ENCODE measurements around the gene CD274.
"Not testable (repeated sequence)": the region's sequence is repeated elsewhere in the genome, so short reads cannot be mapped to it uniquely, and the experiment has no call there.

CD274 gene

DNA sequence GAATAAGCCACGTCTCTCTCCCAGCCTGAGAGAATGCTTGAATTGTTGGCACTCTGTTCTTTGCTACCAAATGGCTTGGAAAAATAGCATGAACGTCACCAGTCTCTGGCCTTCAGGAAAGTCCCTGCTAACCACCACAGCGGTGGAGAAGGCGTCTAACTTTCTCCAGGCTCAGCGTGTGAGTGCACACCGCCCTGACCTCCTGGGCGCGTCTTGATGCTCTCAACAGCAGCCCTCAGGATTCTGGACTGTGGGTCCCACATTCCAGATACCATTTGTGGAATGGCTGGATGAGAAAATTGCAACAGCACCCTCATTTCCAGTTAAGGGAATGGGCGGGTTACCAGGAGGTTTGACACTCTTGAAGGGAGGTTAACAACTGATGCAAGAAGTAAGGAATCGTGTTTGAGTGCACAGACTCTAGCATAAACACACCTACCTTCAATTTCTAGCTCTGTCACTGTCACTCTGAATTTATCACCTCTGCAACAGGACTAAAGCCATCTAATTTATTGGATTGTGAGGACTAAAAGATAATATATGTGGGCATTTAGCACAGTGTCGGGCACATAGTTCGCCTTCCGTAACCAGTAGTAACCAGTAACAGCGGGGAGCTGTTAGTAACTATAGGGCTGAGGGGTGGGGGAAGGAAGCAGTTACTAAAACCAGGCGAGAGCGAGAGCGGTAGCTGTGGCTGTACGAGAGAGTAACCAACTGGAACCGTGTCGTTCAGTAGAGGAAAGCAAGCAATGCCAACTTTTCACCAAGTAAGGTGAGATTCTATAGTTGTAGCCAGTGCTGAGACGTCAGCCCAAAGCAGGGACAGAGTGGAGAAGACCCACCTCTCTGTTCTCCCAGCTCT lies 11.8 kb upstream of the CD274 start:
- peak; percentile 78 for DNase-seq

- no peak for DNase-seq
Measured at GRCh38 chr9:5440426-5440825, 9.9 kb upstream of the CD274 start.

- peak; percentile 50 for DNase-seq
Measured at GRCh38 chr9:5441043-5441442, 9.3 kb upstream of the CD274 start.

DNA sequence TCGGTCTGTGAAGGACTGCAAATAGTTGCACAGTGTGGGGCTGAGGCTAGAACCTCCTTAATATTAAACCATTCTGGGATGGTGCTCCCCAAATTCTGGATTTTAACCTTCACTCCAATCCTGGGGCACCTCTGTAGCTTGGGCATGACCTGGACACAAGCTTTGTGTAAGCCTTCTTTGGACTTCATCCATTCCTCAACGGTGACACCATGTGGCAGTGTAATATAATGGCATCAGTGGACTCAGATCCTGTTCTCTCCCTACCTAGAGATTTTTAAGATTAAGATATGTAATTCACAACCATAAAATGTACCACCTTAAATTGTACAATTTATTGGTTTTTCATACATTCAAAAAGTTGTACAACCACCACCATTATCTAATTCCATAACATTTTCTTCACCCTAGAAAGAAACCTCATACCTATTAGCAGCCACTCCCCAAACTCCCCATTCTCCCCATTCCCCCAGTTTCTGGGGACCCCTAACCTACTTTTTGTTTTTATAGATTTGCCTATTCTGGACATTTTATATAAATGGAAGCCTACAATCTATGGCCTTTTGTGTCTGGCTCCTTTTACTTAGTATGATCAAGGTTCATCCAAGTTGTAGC lies 7.8 kb upstream of the CD274 start:
- DNase-seq = peak; percentile 61

DNA sequence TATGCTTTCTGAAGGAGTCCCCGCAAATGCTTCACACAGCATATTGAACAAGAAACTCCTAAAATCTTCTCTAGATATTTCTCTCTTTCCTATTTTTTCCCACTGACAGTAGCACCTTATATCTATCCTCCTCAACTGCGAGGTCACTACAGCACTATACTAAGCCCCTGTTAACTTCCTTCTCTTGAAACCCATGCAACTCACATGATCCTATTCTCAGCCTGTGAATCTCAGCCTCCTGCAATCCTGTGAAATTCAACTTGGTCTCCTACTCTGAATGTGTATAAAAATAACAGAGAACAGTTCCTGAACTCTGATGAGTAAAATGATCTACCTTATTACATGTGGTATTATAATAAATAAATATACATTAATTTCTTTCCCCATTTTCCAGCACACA lies 6.5 kb upstream of the CD274 start:
- DNase-seq = no peak

- DNase-seq = not testable (repeated sequence)
Measured at GRCh38 chr9:5445096-5445495, 5.2 kb upstream of the CD274 start.

DNA sequence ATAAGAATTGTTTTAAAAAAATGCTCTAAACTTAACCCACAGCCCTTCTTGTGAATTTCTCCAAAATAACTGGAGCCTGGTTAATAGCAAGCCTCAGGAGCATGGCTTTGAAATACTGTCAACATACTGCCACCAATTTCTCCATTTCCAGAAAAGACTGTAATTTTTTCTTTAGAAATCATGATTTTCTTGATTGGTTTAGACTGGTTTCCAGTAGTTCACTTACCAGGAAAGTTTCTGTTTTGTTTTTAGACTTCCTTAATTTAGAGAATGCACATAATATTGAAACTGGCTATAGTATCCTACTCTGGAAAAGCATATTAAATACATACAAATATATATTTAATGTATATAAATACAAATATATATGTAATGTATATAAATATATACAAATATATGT lies 4.5 kb upstream of the CD274 start:
- no peak for DNase-seq

GRCh38 chr9:5446451-5447236 lies 3.7 kb upstream of the CD274 start:
- DNase-seq = peak; percentile 50

DNA sequence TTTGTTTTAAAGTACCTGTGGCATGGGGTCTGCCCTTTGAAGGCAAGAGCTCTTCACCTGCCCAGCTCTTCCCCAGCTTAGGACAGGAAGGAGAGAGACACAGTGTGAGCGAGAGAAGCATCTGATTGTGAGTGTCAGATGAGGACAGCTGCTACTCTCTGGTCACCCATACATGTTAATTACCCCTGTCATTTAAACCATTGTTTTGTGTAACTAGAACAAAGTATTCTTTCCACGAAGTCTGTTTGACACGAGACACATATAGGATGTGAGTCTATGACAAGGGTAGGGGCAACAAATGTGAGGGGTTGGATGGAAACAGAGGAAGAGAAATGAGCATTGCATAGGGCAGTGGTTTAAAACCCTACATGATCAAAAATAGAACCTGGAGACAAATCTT lies 3.0 kb upstream of the CD274 start:
- no peak for DNase-seq

DNA sequence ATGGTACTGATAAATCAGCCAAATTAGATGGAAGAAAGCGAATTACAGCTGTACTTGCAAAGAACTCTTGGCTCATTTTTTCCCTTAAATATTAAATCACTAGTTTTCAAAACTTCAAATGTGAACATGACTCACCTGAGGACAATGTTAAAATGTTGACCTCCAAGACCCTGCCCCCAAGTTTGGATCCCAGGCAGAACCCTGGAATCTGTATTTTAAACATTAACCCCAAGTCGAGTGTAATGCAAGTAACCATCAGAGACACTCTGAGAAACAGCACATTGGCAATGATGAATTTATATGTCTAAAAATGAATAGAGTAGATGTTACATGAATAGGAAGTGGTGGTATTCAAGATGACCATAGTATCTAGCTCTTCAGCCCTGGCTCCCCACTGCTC lies 2.3 kb upstream of the CD274 start:
- DNase-seq = no peak

- no peak for DNase-seq
Measured at GRCh38 chr9:5448461-5449435, 1.6 kb upstream of the CD274 start.

DNA sequence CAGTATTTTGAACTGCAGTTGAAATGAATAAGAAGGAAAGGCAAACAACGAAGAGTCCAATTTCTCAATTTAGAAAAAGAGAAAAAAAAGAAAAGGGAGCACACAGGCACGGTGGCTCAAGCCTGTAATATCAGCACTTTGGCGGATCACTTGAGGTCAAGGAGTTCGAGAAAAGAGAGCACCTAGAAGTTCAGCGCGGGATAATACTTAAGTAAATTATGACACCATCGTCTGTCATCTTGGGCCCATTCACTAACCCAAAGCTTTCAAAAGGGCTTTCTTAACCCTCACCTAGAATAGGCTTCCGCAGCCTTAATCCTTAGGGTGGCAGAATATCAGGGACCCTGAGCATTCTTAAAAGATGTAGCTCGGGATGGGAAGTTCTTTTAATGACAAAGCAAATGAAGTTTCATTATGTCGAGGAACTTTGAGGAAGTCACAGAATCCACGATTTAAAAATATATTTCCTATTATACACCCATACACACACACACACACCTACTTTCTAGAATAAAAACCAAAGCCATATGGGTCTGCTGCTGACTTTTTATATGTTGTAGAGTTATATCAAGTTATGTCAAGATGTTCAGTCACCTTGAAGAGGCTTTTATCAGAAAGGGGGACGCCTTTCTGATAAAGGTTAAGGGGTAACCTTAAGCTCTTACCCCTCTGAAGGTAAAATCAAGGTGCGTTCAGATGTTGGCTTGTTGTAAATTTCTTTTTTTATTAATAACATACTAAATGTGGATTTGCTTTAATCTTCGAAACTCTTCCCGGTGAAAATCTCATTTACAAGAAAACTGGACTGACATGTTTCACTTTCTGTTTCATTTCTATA lies 602 bp upstream of the CD274 start:
- DNase-seq = no peak

DNA sequence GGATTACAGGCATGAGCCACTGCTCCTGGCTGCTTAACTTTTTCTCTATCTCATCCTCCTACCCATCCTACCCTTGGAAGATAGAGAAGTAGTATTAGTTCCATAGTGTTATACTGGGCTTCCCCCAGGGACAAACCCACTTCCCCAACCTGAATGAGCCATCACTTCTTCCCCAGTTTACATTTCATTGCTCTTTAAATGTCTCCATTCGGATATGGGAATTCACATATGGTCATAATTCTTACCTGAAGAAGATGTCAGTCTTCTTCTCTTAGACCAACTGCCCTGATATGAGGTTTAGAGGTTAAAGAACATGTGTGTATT lies 1.9 kb downstream of the CD274 start:
- DNase-seq = no peak

DNA sequence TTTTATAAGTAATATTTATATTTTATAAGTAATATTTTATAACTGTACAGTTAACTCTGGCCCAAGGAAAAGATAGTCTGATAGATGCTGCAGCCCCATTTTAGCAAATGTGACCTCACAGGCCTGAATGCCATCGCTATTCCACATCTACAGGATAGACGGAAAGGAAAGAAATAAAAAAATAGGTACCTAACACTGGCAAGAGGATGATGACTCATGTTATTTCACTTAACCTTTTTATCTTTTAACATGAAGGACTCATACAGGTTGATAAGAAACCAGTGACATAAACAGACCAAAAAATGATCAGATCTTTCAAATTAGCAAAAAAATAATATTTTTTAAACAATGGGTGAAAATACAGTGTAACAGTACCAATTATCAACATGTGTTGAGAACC lies 2.7 kb downstream of the CD274 start:
- no peak for DNase-seq

DNA sequence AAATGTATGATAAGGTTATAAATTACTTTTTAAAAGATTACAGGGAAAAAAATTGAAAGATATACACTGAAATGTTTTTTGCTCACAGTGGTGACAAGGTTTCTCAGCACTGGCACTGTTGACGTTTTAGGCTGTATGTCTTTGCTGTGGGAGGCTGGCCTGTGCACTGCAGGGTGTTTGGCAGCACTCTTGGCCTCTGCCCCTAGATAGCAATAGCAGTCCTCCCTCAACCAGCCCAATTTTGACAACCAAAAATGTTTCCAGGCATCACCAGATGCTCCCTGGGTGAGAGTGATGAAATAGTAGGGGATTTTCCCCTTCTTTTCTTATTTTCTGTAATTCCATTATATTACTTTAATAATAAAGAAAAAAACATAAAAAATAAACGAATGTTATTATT lies 3.3 kb downstream of the CD274 start:
- peak; percentile 65 for DNase-seq

DNA sequence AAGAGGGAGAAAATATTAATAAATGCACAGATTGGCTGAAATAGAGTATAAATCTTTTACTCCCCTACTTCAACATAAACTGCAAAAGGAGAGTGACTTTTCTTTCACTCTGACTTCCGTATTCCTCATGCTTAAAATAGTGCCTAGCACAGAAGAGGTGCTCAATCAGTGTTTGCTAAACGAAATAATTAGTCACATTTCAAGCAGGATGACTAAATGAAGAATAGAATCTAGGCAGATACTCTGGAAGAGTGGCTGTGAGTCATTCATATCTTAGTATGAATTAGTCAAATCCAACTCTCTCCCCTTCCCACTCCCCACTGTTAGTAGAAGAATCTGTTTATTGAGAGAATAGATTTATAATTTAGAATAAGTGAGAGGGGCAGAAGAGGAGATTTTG lies 4.8 kb downstream of the CD274 start:
- DNase-seq = peak; percentile 81

DNA sequence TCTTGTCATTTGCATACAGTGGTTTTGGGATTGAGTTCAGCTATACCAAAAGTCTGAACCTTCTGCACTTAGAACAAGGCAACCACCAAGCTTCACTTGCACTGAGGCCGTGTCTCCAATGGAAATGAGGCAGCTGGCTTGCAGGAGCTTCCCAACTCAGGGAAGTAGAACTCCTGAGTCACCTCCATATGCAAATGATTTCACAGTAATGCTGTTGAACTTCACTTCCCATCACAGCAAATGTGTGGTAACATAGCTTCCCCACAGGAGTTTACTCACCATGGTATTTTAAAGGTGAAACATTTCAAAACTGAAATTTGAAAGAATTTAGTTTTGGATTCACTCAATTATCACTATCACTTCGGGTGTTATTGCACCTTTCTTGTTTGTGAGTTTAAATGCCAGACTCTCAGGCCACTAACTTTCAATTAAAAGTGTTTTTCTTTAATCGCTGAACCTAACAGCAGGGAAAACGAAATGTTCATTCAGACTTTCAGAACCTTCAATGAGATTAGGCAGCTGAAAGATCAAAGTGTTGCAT lies 9.0 kb downstream of the CD274 start:
- peak; percentile 83 for DNase-seq

DNA sequence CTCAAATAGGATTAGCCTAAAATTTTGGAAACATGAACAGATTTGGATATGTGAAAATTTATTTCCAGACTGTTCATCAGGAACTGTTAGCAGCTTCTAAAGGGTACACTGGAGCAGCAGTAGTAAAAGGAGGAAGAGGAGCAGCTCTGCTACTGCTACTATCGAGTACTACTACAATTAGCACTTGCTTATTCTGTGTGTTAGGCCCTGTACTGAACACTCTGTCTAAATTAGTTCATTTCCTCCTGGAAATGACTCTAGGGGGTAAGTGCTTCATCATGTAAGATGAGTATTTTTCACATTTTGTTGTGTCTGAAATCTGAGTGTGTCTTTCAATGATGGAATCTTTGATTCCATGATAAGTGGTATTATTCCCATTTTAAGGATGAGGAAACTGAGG lies 9.8 kb downstream of the CD274 start:
- DNase-seq = no peak

GRCh38 chr9:5464831-5465330 lies 14.5 kb downstream of the CD274 start:
- DNase-seq = not testable (repeated sequence)

GRCh38 chr9:5466005-5466404 lies 15.7 kb downstream of the CD274 start:
- DNase-seq = no peak

DNA sequence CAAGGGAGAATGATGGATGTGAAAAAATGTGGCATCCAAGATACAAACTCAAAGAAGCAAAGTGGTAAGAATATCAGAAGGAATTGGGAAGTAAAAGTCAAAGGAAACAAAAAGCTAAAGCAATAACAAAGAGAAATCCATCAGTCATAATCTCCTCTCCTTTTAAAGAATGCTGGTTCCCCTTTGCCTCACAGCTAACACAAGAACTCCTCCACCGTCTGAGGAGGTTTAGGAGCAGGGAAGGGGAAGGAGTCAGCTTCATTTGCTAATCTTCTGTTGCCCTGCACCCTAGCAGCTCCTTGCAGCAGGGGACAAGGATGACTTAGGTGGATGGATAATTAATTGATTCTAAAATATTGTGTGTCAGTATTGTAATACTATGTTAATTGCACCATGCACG lies 16.4 kb downstream of the CD274 start:
- no peak for DNase-seq
